Breast epithelium (tissue), 3 donors: ENCODE data around the gene AHDC1.

Source experiments
- CTCF ChIP-seq, 3 donors: fragments of 450-650 bp; IDR thresholded peaks; one replicate each; pipeline ENCODE4 v1.5.1; 2016 to 2017; ENCODE audit warnings: antibody characterized with exemption in 3 of 3, mild to moderate bottlenecking in 3 of 3, moderate library complexity in 3 of 3
- POLR2A ChIP-seq: fragments of 450-650 bp; IDR thresholded peaks from one replicate; pipeline ENCODE4 v1.6.1; 2016; ENCODE audit warnings: antibody characterized with exemption, mild to moderate bottlenecking, moderate library complexity
- POLR2AphosphoS5 ChIP-seq, 3 donors: sonication (generic); formaldehyde crosslinking; IDR thresholded peaks; one replicate each; pipeline ENCODE4 v1.6.1; 2017; ENCODE audit warnings: antibody characterized with exemption in 3 of 3

GRCh38 chr1:27650171-27650538 lies 46.2 kb upstream of the AHDC1 start:
- TF ChIP-seq CTCF (IDR thresholded peaks at IDR 0.05) (no peak), POLR2A (no peak), POLR2AphosphoS5 (IDR thresholded peaks at IDR 0.05) (no peak)
